Neutrophil (primary cell): ENCODE measurements around the gene SLCO2B1.

Experiments used
- H3K27ac ChIP-seq: fragments of 200-600 bp; sonication (generic); 2 replicates; pipeline ENCODE4 v1.5.1; 2016; ENCODE audit warnings: mild to moderate bottlenecking, moderate library complexity
- H3K27me3 ChIP-seq: fragments of 200-600 bp; sonication (generic); 2 replicates; pipeline ENCODE4 v1.6.0; 2016; ENCODE audit warnings: mild to moderate bottlenecking
- H3K36me3 ChIP-seq: fragments of 200-600 bp; sonication (generic); 2 replicates; pipeline ENCODE4 v1.5.1; 2017
- H3K4me1 ChIP-seq, 2 experiments: fragments of 200-600 bp in 1 of 2; sonication (generic) in 1 of 2; 1 replicate in 1 of 2; 2 replicates in 1 of 2; pipeline versions ENCODE4 v1.5.1 to v1.6.1; 2013 to 2016; ENCODE audit warnings: low read depth in 1 of 2, low read length in 1 of 2, mild to moderate bottlenecking in 1 of 2, moderate library complexity in 1 of 2; ENCODE audit not compliant: control insufficient read depth in 1 of 2, insufficient read depth in 1 of 2
- H3K4me3 ChIP-seq, 2 experiments: fragments of 200-600 bp in 1 of 2; sonication (generic) in 1 of 2; 1 replicate in 1 of 2; 2 replicates in 1 of 2; pipeline ENCODE4 v1.5.1; 2013 to 2016; ENCODE audit warnings: low read depth in 1 of 2, low read length in 1 of 2, mild to moderate bottlenecking in 1 of 2, moderate library complexity in 1 of 2
- H3K9me3 ChIP-seq: fragments of 200-600 bp; sonication (generic); 2 replicates; pipeline ENCODE4 v1.5.1; 2016
- CTCF ChIP-seq: fragments of 200-600 bp; sonication (generic); IDR thresholded peaks from 2 replicates; pipeline ENCODE4 v1.5.1; 2016; ENCODE audit warnings: antibody characterized with exemption

SLCO2B1 gene

GRCh38 chr11:75205564-75206020 is 54.7 kb downstream of the SLCO2B1 start:
- Histone ChIP-seq H3K27ac (no peak overlapping the region), H3K36me3 (no peaks in the 10 kb centered on the region), H3K9me3 (no peaks in the 10 kb centered on the region), H3K4me3 (no peak overlapping the region), H3K4me1 (no peaks in the 10 kb centered on the region), H3K27me3 (peaks cover 31% of the 10 kb centered on the region)
- TF ChIP-seq CTCF: no peak

- Histone ChIP-seq H3K36me3 (no peaks in the 10 kb centered on the region), H3K27me3 (peaks cover 31% of the 10 kb centered on the region), H3K4me1 (no peaks in the 10 kb centered on the region), H3K9me3 (no peaks in the 10 kb centered on the region), H3K27ac (no peak overlapping the region), H3K4me3 (no peak overlapping the region)
- TF ChIP-seq CTCF: no peak
Observed at GRCh38 chr11:75208446-75208845, 57.5 kb downstream of the SLCO2B1 start.

GRCh38 chr11:75212411-75212810 is 61.5 kb downstream of the SLCO2B1 start:
- no peak overlapping the region for H3K27ac ChIP-seq
- H3K36me3 ChIP-seq: no peaks in the 10 kb centered on the region
- no peak for TF ChIP-seq CTCF
- peaks cover 28% of the 10 kb centered on the region for H3K27me3 ChIP-seq
- H3K9me3 ChIP-seq: no peaks in the 10 kb centered on the region
- no peak overlapping the region for H3K4me3 ChIP-seq
- H3K4me1 ChIP-seq: no peaks in the 10 kb centered on the region

GRCh38 chr11:75214411-75214821 is 63.5 kb downstream of the SLCO2B1 start:
- Histone ChIP-seq H3K9me3 (no peaks in the 10 kb centered on the region), H3K36me3 (no peaks in the 10 kb centered on the region), H3K27me3 (peaks cover 27% of the 10 kb centered on the region), H3K4me3 (no peak overlapping the region), H3K4me1 (no peaks in the 10 kb centered on the region), H3K27ac (no peak overlapping the region)
- no peak for TF ChIP-seq CTCF

- Histone ChIP-seq H3K36me3 (no peaks in the 10 kb centered on the region), H3K4me3 (no peak overlapping the region), H3K9me3 (no peaks in the 10 kb centered on the region), H3K4me1 (no peaks in the 10 kb centered on the region), H3K27ac (no peak overlapping the region), H3K27me3 (peaks cover 27% of the 10 kb centered on the region)
- no peak for TF ChIP-seq CTCF
Observed at GRCh38 chr11:75214843-75215242, 63.9 kb downstream of the SLCO2B1 start.

- no peak overlapping the region for H3K4me3 ChIP-seq
- H3K36me3 ChIP-seq: no peaks in the 10 kb centered on the region
- no peaks in the 10 kb centered on the region for H3K9me3 ChIP-seq
- H3K27ac ChIP-seq: no peak overlapping the region
- TF ChIP-seq CTCF: no peak
- peaks cover 43% of the 10 kb centered on the region for H3K27me3 ChIP-seq
- no peaks in the 10 kb centered on the region for H3K4me1 ChIP-seq
Observed at GRCh38 chr11:75219869-75220268, 69.0 kb downstream of the SLCO2B1 start.
